HL-60/S4 treated with retinoic acid at 250 ng/mL for 4 days and 3 days (cell line): ENCODE measurements around the gene CRAMP1.
"Not testable (repeated sequence)": the region's sequence is repeated elsewhere in the genome, so short reads cannot be mapped to it uniquely, and the experiment has no call there.

Experiments used
- in situ Hi-C: fragments of 300-500 bp; cut with MboI; formaldehyde crosslinking; loops from 2 replicates; pipeline ENCODE4 v1.7.0; 2022; ENCODE audit warnings: low sequenced_read_pairs

CRAMP1 gene

DNA sequence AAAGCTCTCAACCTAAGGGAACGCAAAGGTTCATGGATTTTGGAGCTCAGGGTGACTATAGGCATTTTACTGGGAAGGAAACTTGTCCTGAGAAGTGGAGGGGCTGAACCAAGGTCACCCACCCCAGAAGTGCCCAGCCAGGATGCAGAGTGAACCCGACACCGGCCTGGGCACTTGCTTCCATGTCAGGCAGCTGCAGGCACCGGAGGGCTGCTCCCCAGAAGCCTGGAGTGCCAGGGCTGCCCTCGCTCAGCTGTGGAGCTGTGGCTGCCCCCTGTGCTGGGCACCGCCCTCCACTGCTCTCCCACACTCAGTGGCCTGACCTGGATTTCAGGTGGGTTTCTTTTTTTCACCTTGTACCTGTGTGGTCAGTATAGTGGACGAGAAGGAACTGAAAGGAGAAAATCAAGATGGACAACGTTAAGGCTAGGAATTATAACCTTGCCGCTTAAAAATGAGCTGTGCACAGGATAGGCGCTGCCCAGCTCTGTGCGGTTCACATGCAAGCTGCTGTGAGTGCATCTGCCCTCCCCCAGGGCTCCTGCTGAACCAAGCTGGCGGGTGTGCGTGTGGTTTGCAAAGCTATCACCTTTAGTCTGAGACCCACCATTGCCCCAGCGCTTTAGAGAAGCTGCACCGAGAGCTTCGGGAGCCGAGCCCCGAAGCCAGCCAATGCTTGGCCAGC is 96.1 kb downstream of the CRAMP1 start:
- in situ Hi-C loops = no loop called here

DNA sequence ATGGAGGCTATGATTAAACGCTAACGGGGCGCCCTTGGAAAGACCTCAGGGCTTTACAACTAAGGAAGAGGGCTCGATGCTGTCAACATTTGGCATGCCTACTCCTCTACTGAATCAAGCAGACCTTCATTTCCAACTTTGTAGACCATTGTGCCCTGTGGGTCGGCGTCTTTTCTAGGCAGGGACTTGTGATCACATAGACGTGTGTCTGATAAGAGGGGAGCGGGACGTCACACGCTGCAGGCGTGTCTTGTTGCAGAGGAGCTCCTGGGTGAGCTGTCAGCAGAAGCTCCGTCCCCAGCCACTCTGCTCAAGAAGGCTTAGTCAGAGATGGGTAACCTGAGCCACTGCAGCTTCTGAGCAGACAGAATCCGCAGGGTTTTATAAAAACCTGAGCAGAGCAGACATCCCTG is 96.6 kb downstream of the CRAMP1 start:
- in situ Hi-C loops = no loop called here

DNA sequence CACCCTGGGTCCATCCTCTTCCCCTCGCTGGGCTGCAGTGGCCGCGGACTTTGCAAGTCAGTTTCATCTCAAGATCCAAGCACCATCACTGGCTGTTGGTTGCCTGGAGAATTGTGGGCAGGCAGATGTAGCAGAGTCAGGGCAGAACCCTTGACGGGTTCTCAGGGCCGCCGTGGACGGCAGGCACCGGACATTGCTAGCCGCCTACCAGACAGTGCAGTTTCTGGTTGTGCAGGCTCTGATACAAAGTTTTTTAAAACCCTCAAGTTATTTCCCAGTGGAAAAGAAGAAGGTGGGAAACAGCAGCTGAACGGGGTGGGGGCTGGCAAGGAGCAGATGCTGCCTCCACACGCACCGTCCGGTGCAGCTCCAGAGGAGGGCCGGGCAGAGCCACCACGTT is 97.2 kb downstream of the CRAMP1 start:
- in situ Hi-C loops = no loop called here

DNA sequence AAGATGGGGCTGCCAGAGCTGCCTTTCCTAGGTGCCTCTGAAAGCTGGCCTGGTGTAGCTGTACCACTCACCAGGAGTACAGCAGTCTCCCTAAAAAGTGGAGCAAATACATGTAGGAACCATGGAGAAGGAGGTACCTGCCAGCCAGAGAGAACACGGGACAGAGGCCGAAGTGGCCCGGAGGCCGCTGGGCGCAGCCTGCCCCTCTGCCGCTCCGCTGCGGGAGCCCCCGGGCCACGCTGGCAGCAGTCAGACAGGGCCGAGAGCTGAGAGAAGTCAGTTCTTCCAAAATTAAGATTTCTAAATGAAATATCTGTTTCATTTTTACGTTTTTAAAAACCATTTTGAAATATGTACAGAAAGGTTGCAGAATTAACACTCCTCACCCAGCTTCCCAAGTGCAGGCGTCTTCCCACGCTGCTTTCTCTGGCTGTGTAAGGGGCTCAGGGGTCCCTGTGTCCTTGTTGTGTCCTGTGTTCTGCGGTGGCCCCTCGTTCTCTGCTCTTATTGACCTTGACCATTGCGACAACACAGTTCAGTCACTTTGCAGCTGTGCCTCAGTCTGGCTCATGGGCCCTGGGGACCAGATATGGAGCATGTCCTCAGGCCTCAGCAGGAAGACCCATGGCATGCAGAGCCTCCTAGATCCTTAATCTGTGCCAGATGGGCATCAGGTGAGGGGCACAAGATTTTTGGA is 98.8 kb downstream of the CRAMP1 start:
- in situ Hi-C loops = no loop called here

DNA sequence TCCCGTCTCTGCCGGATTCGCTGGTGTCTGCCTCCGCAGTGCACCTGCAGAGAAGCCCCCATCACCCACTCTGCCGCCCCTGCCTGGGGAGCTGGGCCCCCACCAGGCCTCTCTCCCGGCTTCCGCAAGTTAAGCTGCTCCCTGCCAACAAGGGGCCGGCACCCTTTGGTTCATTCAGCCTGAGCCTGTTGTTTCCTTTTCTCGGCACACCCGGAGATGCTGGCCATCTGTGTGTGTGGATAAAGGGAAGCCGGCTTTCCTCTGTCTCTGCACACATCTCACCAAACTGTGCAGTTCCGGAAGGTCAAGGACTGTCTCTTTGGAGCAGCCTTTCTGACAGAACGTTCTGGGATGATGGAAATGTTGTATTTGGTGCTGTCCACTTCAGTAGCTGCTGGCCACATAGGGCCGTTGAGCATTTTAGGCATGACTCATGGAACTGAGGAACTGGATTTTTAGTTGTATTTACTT is 100.7 kb downstream of the CRAMP1 start:
- in situ Hi-C loops = no loop called here

DNA sequence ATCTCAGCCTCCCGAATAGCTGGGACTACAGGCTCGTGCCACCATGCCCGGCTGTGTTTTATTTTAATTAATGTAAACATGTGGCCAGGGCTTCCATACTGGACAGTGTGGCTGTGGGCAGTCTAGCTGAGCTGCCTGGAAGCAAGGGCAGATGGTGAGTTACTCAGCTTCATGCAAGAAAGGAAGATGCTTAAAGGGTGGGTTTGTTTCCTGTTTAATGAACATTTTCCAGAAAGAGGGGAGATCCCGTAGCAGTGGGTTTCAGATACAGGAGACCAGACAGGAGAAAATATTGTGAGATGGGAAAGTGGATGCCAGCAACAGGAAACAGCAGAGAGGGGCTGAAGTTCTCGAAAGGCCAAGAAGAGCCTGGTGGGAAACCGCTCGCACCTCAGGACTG is 101.2 kb downstream of the CRAMP1 start:
- in situ Hi-C loops = no loop called here

DNA sequence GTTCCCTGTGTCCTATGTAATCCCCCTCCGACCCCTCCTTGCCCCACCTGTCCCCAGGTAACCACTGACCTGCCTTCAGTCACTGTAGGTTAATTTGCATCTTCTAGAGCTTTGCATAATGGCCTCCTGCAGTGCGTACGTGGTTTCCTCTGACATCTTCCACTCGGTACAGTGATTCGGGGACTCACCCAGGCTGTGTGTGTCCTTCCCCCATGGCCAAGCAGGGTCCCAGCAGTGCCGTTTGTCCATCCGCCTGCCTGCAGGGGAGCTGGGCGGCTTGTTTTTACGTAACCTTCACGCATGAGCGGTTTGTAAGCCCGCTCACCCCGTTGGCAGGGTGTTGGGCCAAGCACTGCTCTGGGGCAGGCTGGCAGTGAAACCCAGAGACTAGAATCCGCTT is 101.8 kb downstream of the CRAMP1 start:
- in situ Hi-C loops = no loop called here

DNA sequence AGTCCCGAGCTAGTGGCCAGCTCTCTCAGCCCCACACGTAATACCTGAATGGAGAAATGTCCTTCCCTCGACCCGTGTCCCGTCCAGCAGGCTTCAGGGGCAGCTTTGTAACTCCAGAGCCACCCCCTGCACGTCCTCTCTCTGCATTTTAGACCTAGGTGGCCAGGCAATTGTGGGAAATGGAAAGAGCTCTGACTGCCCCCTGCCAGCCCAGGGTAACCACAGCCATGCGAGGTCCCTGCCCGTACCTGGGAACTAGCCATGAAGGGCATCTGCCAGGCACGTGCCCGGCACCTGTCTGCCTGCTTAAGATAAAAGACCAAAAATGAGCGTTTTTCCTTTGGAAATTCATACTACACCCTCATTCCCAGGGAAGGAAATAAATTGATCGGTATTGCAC is 103.1 kb downstream of the CRAMP1 start:
- in situ Hi-C loops = no loop called here

DNA sequence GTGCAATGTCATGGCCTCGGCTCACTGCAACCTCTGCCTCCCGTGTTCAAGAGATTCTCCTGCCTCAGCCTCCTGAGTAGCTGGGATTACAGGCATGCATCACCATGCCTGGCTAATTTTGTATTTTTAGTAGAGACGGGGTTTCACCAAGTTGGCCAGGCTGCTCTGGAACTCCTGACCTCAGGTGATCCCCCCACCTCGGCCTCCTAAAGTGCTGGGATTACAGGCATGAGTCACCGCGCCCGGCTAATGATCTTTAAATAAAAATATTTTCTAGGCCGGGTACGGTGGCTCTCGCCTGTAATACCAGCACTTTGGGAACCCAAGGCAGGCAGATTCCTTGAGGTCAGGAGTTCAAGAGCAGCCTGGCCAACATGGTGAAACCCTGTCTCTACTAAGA is 106.1 kb downstream of the CRAMP1 start:
- in situ Hi-C loops = not testable (repeated sequence)

DNA sequence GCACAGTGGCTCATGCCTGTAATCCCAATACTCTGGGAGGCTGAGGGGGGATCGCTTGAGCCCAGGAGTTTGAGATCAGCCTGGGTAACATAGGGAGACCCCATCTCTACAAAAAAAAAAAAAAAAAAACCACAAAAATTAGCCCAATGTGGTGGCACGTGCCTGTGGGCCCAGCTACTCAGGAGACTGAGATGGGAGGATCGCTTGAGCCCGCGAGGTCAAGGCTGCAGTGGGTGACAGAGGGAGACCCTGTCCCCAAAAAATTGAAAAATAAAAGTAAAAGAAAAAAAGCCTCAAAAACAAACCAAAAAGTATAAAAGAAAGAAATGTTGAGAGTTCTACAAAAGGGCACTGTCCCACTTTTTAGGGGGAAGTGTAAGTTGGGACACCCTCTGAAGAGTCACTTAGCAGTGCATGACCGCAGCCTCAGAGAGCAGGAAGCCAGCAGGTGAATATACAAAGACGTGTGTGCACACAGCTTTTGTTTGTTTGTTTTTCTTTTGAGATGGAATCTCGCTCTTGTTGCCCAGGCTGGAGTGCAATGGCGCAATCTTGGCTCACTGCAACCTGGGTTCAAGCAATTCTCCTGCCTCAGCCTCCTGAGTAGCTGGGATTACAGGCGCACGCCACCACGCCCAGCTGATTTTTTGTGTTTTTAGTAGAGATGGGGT is 107.5 kb downstream of the CRAMP1 start:
- in situ Hi-C loops = not testable (repeated sequence)

DNA sequence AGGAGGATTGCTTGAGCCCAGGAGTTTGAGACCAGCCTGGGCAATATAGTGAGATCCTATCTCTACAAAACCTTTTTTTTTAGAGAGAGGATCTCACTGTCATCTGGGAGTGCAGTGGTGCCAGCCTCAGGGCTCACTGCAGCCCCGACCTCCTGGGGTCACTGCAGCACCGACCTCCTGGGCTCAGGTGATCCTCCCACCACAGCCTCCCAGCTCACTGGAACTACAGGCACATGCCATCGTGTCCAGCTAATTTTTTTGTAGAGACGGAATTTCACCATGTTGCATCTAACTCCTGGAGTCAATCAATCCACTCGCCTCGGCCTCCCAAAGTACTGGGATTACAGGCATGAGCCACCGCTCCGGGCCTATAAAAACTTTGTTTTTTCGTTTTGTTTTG is 109.2 kb downstream of the CRAMP1 start:
- in situ Hi-C loops = no loop called here

DNA sequence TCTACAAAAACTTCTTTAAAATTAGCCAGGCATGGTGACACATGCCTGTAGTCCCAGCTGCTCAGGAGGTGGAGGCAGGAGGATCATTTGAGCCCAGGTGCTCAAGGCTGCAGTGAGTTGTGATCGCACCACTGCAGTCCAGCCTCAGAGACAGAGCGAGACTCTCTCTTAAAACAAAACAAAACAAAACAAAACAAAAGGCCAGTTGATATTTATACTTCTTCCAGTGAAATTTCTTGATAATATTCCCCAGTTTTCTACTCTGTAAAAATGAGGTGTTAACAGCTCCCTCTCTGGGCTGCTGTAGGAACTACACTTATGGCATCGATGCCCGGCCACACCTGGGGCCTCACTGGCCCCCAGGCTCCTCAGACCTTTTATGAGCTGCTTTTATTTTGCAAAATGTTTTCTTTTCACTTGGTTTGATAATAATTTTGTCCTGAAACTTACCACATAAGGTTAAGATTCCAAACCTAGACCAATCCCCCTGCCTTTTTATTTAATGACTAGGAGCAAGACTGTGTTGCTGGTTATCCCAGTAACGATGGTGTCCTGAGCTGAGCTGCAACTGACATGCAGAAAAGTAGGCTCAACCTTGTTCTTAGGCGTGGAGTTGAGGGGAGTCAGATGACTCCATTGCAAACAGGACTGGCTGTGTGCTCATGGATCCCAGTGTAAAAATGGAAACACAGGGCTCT is 111.4 kb downstream of the CRAMP1 start:
- in situ Hi-C loops = no loop called here

DNA sequence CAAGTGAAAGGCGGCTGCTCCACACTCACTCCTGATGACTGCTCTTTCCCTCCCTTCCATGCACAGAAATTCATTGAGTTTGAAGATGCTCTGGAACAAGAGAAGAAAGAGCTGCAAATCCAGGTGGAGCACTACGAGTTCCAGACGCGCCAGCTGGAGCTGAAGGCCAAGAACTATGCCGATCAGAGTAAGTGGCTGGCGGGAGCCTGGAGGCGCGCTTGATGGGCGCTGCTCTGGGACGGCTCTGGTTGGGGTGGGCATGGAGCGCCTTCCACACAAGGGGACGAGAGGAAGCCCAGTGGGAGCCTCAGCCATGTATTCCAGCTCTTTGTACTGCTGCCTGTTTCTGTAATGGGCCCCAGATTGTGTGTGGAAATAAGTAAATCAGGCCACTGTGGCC is 112.3 kb downstream of the CRAMP1 start:
- in situ Hi-C loops = no loop called here

DNA sequence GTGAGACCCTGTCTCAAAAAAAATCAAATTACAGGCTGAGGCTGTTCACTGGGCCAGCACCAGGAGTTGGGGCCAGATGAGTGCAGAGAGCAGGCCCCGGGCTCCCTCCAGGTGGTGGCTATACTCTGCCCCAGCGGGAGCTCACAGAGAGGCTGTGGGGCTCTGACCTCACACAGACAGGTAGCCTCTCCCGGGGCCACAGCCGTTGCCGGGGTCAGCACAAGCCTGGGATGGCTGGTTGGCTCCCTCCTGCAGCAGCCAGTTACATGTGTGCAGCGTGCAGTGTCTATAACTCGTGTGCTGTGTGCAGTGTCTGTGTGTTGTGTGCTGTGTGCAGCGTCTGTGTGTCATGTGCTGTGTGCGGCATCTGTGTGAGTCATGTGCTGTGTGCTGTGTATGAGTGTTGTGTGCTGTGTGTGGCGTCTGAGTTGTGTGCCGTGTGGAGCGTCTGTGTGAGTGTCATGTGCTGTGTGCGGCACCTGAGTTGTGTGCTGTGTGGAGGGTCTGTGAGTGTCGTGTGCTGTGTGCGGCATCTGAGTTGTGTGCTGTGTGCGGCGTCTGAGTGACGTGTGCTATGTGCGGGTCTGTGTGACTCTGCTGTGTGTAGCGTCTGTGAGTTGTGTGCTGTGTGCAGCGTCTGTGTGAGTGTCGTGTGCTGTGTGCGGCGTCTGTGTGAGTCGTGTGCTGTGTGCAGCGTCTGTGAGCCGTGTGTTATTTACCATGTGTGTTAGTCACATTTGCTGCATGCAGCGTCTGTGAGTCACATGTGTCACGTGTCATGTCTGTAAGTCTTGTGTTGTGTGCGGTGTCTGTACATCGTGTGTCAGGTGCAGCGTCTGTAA is 114.7 kb downstream of the CRAMP1 start:
- in situ Hi-C loops = no loop called here
